NCI-H446 treated with DMSO at 0.1 percent for 48 hours (cell line): Measurements from ENCODE around the gene EDIL3.

Experiments used
- DNase-seq: peaks from one replicate; lab custom pipeline; 2025; lab: John Stamatoyannopoulos, UW

The EDIL3 gene

DNA sequence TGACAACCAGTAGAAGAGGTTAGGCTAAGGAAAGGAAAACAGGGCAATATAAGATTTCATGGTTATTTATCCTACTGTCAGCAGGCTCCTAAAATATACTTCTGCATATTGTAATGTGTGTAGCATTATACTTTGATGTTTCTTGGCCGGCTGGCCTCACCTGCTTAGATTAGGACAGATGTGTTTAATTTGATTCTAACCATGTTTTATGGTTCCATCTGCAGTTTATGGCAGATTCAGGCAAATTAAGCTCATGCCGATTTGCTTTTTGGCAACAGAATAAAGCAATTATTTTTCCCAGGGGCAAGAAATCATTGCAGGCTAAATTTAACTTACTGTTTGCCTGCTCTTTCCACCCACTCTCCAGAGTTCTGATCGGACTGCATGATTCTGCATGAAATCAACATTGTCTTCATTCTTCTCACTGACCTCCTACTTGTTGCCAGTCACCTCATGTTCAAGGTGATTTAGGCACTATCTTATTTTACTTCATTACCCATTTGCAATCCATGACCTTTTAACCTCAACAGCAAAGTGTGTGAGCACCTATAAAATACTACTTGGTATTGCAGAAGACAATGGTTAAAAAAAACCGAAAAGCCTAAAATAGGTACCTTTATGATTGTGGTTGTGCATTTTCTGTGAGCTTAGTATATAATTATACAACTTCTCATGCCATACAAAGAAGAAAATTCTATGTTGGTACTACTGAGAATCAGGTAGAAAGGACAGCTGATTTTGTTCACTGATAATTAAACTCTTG is 125.2 kb downstream of the EDIL3 start:
- peak; percentile 41 for DNase-seq

DNA sequence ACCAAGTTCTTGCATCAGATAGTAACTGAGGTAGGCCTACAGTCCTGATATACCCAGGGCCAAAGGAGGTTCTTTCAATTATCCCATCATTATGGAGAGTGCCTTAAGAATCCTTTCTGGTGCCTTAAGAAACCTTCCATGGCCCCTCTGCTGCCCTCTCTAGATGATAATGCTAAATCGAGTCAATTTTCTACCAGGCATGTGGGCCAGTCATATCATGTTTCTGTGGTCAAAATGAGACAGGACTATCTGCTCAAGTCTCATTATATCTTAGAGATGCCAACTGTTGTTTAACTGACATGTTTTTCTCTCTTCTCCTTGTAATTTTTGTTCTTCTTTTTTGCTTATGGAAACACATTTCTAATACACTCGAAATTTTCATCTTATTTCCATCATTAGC is 127.6 kb downstream of the EDIL3 start:
- DNase-seq = no peak

DNA sequence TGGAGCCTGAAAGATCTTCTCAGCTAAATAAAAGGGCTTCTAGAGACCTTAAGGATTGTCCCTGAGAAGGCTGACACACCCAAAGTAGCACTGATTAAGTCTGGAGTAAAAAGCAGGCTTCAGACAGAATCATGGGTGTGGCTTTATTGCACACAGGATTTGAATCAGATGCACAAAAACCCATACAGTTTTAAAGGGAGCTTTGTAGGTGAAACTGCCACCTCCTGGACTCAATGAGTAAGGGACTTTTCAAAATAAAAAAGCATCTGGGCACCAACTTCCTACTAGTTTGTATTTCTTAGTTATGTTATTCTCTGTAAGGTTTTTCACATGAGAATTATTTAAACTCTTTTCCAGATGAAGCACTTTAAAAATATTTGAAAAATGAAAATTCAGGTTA is 129.4 kb downstream of the EDIL3 start:
- peak; percentile 5 for DNase-seq

DNA sequence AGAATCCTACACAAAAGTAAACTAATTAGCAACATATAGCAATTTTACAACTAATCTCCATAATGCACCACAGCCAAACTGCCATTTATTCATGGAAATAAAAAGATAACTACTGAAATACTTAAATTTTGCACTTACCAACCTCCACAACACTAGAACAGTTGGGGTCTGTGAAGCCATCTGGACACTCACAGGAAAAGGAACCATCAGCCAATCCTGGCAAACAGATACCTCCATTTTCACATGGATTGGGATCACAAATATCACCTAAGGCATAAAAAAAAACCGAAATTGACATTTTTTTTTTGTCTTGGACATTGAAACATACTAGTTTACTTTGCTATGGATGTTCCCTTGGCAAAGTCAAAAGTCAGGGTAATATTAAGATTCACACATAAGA is 130.7 kb downstream of the EDIL3 start:
- DNase-seq = peak; percentile 9

DNA sequence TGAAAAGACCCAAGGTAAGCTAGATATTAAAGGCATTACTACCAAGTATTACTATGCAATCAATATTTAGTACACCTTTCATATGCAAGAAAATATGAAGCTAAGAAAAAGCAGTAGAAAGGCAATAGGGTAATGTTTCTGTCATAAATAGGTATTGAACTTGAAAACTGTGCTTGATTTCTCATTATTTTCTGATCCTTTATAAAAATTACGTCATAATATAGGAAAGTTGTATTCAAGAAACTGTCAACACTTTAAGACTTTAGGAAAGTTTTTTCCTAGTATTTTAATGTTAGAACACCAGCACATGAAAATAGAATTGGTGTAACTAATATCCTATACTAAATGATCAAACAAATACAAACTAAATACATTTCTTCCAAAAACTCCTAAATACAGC is 133.2 kb downstream of the EDIL3 start:
- no peak for DNase-seq

DNA sequence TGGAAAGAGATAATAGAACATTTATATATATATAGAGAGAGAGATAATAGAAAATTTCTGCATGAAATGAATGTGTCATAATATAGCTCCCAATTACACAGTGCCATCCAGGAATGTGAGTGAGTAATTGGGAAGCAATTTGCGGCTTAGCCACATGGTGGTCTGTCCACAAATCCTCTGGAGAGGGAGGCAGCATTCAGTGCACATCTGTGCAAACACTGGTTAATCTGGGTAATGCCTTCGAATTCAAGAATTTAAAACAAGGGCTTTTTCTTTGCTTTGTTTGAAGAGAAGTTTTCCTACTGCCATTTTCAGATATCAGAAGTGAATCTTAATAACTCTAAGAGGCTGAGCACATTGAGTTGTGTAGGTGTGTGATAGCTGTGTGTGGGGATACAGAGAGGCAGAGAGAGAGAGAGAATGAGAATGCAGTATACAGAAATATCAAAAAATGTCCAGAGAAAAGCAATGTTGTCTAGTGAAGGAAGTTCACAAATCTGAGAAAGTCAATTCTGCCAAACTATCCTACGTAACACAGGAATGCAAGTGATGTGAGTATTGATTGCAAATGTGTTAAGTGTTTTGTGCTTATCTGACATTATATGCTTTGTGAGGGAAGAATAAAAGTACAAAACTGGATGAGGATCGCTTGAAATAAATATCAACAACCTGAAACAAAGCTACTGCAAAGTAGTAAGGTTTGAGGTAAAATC is 134.6 kb downstream of the EDIL3 start:
- DNase-seq = peak; percentile 19

DNA sequence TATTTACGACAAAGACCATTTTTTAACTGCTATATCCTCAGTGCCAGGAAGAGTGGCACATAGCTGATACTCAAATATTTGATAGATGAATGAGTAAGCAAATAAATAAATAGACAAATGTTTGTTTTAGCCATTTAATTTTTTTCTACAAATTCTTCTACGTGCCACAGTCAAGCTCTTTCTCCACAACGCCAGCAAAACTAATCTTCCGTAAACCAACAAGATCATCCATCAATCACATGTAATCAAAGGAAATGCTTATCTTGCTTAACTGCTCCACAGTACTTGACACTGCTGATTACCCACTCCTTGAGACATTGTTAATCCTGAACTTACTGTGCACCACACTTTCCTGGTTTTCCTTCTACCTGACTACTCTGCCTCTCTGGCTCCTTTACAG is 136.7 kb downstream of the EDIL3 start:
- DNase-seq = no peak

DNA sequence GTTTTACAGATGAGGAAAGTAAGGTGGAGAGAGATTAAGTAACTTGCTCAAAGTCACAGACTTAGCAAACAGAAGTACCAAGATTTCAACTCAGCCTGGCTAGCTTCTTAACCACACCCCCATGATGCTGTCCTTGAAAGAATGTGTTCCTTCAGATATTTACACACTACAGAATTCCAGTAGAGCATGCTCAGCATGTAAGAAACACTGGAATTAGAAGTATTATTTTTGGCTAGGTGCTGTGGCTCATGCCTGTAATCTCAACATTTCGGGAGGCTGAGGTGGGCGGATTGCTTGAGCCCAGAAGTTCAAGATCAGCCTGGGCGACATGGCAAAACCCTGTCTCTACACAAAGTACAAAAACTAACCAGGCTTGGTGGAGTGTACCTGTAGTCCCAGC is 142.4 kb downstream of the EDIL3 start:
- no peak for DNase-seq

DNA sequence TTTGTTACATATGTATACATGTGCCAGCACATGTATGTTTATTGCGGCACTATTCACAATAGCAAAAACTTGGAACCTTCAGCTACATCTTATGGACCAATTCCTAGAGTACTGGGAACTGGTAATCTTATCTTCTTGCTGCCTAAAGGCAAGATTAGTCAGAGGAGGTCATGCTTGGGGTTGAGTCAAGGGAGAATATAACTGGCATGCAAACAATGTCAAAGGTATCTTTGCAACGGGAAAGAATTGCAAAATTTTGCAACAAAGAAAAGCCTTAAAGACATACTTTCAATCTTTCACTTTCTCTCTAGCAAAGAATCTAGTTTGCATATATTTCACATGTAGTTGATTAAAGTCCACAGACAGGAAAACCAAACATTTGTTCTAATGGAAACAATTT is 145.2 kb downstream of the EDIL3 start:
- DNase-seq = no peak

DNA sequence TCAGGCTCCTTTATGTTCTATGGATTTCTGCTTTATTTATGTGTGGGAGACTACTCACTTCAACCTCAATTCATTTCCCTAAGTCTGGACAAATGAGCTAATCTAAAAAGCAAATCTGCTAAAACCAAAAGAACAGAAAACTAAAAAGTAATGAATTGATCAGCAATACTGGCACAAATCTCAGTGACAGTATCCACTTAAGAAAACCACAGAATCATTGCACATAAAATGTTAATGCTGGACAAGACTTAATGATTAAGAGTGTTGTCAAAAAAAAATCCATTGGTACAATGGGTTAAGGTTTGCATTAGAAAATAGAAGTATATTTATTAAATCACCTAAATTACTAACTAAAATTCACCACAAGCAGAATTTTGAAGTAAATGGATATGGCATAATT is 147.6 kb downstream of the EDIL3 start:
- DNase-seq = no peak

DNA sequence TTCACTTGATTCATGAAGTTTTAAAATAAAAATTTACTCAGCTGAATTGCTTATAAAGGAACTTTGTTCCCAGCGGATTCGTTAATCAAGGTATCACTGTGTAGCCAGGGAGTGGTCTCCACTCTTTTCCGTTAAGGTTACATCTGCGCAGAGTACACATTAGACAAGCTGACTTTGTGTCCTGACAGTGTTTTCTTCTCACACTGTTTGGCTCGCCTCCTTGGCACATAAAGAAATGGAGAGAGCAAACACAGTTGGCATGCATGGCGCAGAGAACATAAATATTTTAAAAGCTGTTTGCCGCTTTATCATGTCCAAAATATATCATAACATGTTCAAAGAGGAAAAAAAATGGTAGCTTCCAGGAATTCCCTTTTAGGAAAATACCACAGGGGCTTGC is 153.2 kb downstream of the EDIL3 start:
- peak; percentile 28 for DNase-seq

DNA sequence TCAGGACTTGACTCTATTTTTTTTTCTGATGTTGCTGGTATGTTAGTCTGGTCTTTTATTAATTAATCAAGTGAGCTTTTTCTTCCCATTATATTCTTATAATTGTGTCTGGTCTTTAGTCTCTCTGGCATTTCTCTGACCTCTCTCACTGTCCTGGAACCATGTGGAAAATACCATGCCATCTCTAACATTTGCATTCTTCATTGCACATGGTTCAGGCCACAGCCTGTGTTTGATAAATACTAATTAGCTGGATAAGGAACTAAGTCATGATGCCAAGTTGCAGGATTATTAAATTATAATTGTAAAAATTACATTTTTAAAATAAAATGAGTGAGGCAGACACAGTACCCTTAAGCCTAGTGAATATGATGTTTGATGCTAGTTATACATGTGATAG is 155.6 kb downstream of the EDIL3 start:
- DNase-seq = no peak

DNA sequence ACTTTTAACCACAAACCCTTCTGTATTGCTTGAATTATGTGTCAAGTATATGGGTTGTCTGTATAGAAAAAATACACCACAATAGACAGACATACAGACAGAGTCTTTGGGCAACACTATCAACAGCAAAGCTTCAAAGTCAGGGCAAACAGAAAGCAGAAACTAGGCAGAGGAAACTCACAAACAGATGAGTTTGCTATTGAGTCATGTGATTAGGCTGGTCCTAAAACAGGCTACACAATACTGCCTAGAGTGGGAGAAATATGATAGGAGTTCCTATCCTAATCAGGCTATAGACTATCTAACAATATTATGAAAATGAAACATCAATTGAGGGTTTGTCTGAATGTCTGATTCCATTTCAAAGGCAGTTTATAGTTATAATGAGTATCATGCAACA is 156.4 kb downstream of the EDIL3 start:
- no peak for DNase-seq

DNA sequence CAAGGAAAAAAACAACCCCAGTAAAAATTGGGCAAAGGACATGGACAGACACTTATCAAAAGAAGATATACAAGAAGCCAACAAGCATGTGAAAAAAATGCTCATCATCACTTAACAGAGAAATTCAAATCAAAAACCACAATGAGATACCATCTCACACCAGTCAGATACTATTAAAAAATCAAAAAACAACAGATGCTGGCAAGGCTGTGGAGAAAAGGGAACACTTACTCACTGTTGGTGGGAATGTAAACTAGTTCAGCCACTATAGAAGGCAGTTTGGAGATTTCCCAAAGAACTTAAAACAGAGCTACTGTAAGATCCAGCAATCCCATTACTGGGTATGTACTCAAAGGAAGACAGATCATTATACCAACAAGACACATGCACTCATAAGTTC is 157.4 kb downstream of the EDIL3 start:
- DNase-seq = no peak

DNA sequence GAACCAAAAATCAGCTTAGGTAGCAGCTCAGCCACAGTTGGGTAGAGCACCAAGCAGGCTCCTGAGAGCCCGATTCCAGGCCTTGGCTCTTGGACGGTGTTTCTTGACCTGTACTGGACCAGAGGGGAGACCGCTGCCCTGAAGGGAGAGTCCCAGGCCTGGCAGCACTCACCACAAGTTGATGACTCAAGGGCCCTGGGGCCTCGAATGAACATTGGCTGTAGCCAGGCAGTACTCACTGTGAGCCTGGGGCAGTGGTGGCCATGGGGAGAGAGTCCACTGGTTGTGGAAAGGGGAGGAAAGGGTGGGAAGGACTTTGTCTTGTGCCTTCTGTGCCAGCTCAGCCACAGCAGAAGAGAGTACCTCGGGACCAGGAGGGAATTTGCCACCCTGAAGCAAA is 166.1 kb downstream of the EDIL3 start:
- no peak for DNase-seq

DNA sequence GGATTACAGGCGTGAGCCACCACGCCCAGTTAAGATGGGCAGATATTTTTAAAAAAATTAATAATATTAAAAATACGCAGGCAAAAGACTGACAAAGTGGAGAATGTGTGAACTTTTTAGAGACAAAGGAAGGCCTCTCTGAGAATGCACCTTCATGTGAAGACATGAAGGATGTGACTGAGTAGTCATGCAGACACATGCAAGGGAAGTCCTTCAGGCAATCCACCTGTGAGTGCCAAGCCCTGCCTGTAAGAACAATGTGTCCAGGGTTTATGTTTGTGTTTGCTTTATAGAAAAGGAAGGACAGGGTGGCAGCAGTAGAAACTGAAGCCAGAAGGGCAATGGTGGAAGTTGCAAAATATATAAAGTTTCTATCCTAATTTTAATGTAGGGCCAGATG is 169.2 kb downstream of the EDIL3 start:
- no peak for DNase-seq

DNA sequence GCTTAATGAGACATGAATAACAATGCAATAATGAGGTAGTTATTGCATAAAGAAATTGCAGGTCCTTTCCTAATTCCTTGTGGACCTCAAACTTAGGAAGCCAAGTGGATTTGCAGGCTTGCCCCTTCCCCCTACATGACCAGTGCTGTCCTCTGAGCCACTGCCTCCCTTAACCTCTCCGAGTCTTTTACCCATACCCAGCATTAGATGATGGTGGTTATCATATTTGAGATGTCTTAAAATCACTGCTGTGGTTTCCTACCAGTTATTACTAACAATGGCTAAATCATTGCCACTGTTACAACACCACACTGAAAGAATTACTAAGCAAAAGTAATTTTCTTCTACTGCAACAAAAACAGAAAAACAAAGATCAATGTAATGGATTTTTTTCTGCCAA is 170.8 kb downstream of the EDIL3 start:
- no peak for DNase-seq

DNA sequence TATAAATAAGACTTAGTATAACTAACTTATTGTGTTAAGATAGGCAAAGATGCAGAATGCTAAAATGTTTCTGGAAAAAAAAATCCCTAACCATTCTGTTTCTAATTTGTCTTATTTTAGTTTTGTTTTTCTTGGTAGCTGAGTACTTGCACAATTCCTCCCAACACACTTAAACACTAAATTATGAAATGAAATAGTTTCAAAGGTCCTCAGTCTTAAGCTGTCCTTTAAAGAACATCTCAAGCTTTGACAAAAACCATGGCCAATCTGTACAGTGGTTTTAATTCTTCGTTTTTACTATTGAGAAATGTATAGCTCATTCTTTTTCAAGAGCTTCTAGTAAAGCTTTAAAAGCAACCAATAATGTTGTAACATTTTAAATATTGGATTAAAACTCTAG is 171.5 kb downstream of the EDIL3 start:
- DNase-seq = no peak

DNA sequence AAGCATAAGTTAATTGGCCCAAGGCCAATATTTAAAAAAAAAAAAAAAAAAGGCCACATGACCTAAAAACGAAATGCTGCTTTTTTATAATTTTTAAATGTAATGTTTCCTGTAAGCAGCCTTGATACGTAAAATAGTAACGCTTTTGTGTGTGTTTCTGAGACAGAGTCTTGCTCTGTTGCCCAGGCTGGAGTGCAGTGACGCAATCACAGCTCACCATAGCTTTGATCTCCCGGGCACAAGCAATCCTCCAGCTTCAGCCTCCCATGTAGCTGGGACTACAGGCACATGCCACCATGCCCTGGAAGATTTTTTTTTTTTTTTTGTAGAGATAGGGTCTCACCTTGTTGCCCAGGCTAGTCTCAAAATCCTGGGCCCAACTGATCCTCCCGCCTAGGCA is 179.9 kb downstream of the EDIL3 start:
- DNase-seq = no peak

DNA sequence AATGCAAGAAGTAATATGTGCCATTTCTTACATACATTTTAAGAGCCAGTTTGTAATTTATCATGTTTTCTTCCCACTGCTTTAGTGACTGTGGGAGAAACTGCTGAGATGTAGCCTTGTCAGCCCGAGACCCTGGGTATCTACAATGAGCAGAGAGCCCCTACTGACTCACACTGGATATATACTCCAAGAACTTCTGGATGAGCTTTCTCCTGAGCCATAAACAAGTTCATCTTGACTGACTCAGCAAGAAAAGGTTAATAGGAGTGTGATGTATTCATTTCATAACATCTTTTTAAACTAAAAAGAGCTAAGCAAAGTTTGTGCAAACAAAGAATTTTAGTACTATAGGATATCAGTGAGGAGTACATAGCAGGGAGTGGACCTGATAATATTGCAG is 182.5 kb downstream of the EDIL3 start:
- no peak for DNase-seq

DNA sequence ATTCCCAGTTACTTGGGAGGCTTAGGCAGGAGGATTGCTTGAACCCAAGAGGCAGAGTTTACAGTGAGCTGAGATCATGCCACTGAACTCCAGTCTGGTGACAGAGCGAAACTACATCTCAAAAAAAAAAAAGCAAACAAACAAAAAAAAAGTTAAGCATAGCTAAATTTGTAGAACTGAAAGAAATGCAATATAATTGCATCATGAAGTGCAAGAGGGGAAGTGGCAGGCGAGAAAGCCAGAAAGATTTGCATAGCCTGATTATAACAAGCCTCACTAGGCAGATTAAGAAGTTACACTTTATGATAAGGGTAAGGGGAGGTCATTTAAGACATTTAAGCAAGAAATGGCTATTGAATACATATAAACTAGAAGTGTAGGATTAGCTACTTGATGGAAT is 187.1 kb downstream of the EDIL3 start:
- no peak for DNase-seq

DNA sequence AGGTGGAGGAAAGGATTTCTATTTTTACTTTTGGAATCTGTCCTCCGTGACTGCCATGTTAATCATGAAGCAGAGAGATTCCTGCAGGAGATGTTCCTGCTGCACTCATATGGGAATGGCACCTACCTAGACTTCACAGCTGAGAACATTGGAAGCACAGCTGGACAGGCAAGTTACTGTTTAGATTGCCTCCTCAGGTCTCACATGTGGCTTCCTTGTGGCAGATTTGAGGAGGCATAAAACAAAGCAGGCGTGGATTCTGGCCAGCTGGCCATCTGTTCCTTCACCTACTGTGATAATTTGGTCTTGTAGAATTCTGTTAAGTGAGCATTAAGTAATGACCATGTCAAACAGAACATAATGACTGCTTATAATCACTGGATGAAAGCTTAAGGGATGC is 193.4 kb downstream of the EDIL3 start:
- peak; percentile 78 for DNase-seq

DNA sequence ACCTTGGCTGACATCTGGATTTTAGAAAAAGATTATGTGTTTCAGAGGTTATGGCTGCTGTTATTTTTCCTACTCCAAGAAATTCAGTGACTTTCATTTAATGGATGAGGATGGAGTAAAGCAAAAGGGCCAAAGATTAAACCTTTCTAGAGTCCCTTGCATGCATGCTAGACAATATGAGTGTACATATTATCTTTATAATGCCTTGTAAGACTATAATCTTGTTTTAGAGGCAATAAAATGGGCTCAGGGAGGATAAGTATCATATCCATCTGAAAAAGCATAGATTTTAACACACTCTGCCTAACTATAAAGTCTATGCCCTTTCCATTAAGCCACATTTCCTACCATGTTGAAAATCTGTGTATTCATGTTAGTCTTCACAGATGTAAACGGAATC is 199.8 kb downstream of the EDIL3 start:
- no peak for DNase-seq

DNA sequence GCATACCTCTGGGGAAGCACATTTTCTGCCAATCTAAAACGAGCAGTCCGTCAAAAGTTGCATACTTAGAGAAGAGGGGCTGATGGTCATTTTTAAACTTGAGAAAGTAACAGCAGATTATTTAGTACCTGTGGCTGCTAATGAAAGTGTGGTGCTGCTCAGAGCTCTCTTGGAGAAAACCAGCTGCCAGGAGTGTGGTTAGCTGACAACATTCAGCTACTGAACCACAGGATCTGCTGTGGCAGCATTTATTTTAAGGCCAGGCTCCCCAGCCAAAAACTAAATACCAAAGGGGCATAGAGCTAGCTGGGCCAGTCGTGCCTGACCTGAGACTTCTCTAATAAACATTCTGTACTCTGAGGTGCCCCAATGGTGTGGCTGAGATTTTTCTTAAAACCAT is 203.6 kb downstream of the EDIL3 start:
- no peak for DNase-seq
